Common myeloid progenitor, CD34-positive (primary cell): Measurements from ENCODE around the gene PLPPR4.
"Not testable (repeated sequence)": the region's sequence is repeated elsewhere in the genome, so short reads cannot be mapped to it uniquely, and the experiment has no call there.

Experiments
- CTCF ChIA-PET: fragments of 350-600 bp; sonication (Branson Sonifier 250); formaldehyde crosslinking; loops from one replicate; lab custom pipeline; 2021; ENCODE audit warnings: antibody characterized with exemption; lab: Charles Lee
- POLR2A ChIA-PET: fragments of 350-600 bp; sonication (Branson Sonifier 250); formaldehyde crosslinking; loops from one replicate; lab custom pipeline; 2021; ENCODE audit warnings: antibody characterized with exemption; lab: Charles Lee
- DNase-seq, 3 donors: peaks; one replicate each; pipeline versions ENCODE4 v3.0.0 to v3.0.0-alpha.2; 2013
- H3K27ac ChIP-seq, 2 experiments: 1 replicate in 1 of 2; 2 replicates in 1 of 2; pipeline ENCODE4 v1.7.0; 2013; ENCODE audit warnings: inconsistent platforms in 2 of 2, low read length in 2 of 2, mild to moderate bottlenecking in 2 of 2, low read depth in 1 of 2, moderate library complexity in 1 of 2; ENCODE audit not compliant: severe bottlenecking in 2 of 2, insufficient read depth in 1 of 2, poor library complexity in 1 of 2
- H3K27me3 ChIP-seq, 5 experiments: replicated peaks in 2 of 5; 1 replicate in 3 of 5; 2 replicates in 2 of 5; pipeline versions ENCODE4 v1.6.1 to v1.7.0; 2013; ENCODE audit warnings: low read length in 4 of 5, mild to moderate bottlenecking in 2 of 5, moderate library complexity in 2 of 5, inconsistent platforms in 1 of 5; ENCODE audit not compliant: insufficient read depth in 5 of 5, control insufficient read depth in 4 of 5
- H3K36me3 ChIP-seq, 4 experiments: 1 replicate in 2 of 4; 2 replicates in 2 of 4; pipeline versions ENCODE4 v1.6.1 to v1.7.0; 2013; ENCODE audit warnings: low read length in 3 of 4, control low read depth in 1 of 4, mild to moderate bottlenecking in 1 of 4; ENCODE audit not compliant: control insufficient read depth in 4 of 4, insufficient read depth in 4 of 4
- H3K4me1 ChIP-seq, 4 experiments: 1 replicate in 3 of 4; 2 replicates in 1 of 4; pipeline versions ENCODE4 v1.6.1 to v1.7.1; 2013; ENCODE audit warnings: low read length in 3 of 4, mild to moderate bottlenecking in 3 of 4, control low read depth in 1 of 4, inconsistent platforms in 1 of 4, moderate library complexity in 1 of 4; ENCODE audit not compliant: control insufficient read depth in 4 of 4, insufficient read depth in 4 of 4; ENCODE audit errors: control extremely low read depth in 1 of 4
- H3K4me3 ChIP-seq, 7 experiments: 1 replicate in 4 of 7; 2 replicates in 3 of 7; pipeline versions ENCODE4 v1.5.1 to v1.7.0; 2013; ENCODE audit warnings: mild to moderate bottlenecking in 7 of 7, low read length in 6 of 7, moderate library complexity in 6 of 7, inconsistent platforms in 2 of 7, low read depth in 2 of 7, control low read depth in 1 of 7; ENCODE audit not compliant: insufficient read depth in 4 of 7, control insufficient read depth in 1 of 7; ENCODE audit errors: extremely low read depth in 1 of 7
- H3K9me3 ChIP-seq, 5 experiments: 1 replicate in 4 of 5; 2 replicates in 1 of 5; pipeline versions ENCODE4 v1.6.1 to v1.7.1; 2013; ENCODE audit warnings: low read length in 4 of 5, mild to moderate bottlenecking in 2 of 5, inconsistent platforms in 1 of 5, low read depth in 1 of 5, moderate library complexity in 1 of 5; ENCODE audit not compliant: control insufficient read depth in 4 of 5, insufficient read depth in 2 of 5; ENCODE audit errors: control extremely low read depth in 1 of 5
- WGBS: methylation state at CpG from one replicate; pipeline ENCODE4 v1.1.5; 2013; ENCODE audit not compliant: insufficient coverage; 5-methylcytosine and 5-hydroxymethylcytosine counted together

The PLPPR4 gene

GRCh38 chr1:99279525-99279924 lies 15.2 kb downstream of the PLPPR4 start:
- Histone ChIP-seq H3K4me3 (no peak overlapping the region), H3K4me1 (no peaks in the 10 kb centered on the region), H3K27me3 (no peaks in the 10 kb centered on the region), H3K36me3 (no peaks in the 10 kb centered on the region), H3K9me3 (no peaks in the 10 kb centered on the region), H3K27ac (no peak overlapping the region)
- ChIA-PET CTCF (no interaction called here), POLR2A (no interaction called here)
- DNase-seq: no peak
- WGBS: 81% methylated on average over 4 of the region's 4 CpGs

GRCh38 chr1:99281105-99281504 lies 16.8 kb downstream of the PLPPR4 start:
- Histone ChIP-seq H3K36me3 (no peaks in the 10 kb centered on the region), H3K4me1 (no peaks in the 10 kb centered on the region), H3K4me3 (no peak overlapping the region), H3K27me3 (no peaks in the 10 kb centered on the region), H3K9me3 (no peaks in the 10 kb centered on the region), H3K27ac (no peak overlapping the region)
- no peak for DNase-seq
- POLR2A ChIA-PET: no interaction called here
- CTCF ChIA-PET: no interaction called here

GRCh38 chr1:99282536-99282935 lies 18.2 kb downstream of the PLPPR4 start:
- no peak overlapping the region for H3K27ac ChIP-seq
- H3K4me3 ChIP-seq: no peak overlapping the region
- H3K4me1 ChIP-seq: no peaks in the 10 kb centered on the region
- ChIA-PET POLR2A (no interaction called here), CTCF (no interaction called here)
- no peaks in the 10 kb centered on the region for H3K9me3 ChIP-seq
- no peaks in the 10 kb centered on the region for H3K27me3 ChIP-seq
- WGBS: 35% methylated on average over 3 of the region's 3 CpGs
- H3K36me3 ChIP-seq: no peaks in the 10 kb centered on the region
- DNase-seq: no peak

GRCh38 chr1:99283521-99283920 lies 19.2 kb downstream of the PLPPR4 start:
- POLR2A ChIA-PET, H3K4me3 ChIP-seq, H3K9me3 ChIP-seq, CTCF ChIA-PET, H3K27me3 ChIP-seq, H3K4me1 ChIP-seq, DNase-seq, H3K27ac ChIP-seq, H3K36me3 ChIP-seq: not testable (repeated sequence)
- WGBS: 97% methylated on average over 13 of the region's 18 CpGs

- Histone ChIP-seq H3K27ac (no peak overlapping the region), H3K27me3 (no peaks in the 10 kb centered on the region), H3K4me1 (no peaks in the 10 kb centered on the region), H3K36me3 (no peaks in the 10 kb centered on the region), H3K4me3 (no peak overlapping the region), H3K9me3 (peaks cover 0 to 2% (median 0%) of the 10 kb centered on the region in 5 experiments)
- POLR2A ChIA-PET: no interaction called here
- DNase-seq: no peak
- WGBS: 93% methylated on average over 6 of the region's 6 CpGs
- CTCF ChIA-PET: no interaction called here
Measured at GRCh38 chr1:99292886-99293285, 28.6 kb downstream of the PLPPR4 start.

- no peak for DNase-seq
- Histone ChIP-seq H3K27me3 (no peaks in the 10 kb centered on the region), H3K36me3 (no peaks in the 10 kb centered on the region), H3K4me3 (no peak overlapping the region), H3K4me1 (no peaks in the 10 kb centered on the region), H3K9me3 (no peaks in the 10 kb centered on the region), H3K27ac (no peak overlapping the region)
- POLR2A ChIA-PET: no interaction called here
- CTCF ChIA-PET: interaction anchor here (1.1 kb wide), 1 partner anchor 10 kb away, joined by 3 read pairs; no protein-coding TSS in a partner anchor
- 90% methylated on average over 1 of the region's 2 CpGs for WGBS
Measured at GRCh38 chr1:99297923-99298322, 33.6 kb downstream of the PLPPR4 start.

- H3K4me3 ChIP-seq: no peak overlapping the region
- H3K27me3 ChIP-seq: no peaks in the 10 kb centered on the region
- DNase-seq: no peak
- no CpG with 5 or more reads among the region's 5 CpGs for WGBS
- no peaks in the 10 kb centered on the region for H3K36me3 ChIP-seq
- H3K9me3 ChIP-seq: no peaks in the 10 kb centered on the region
- ChIA-PET POLR2A (no interaction called here), CTCF (no interaction called here)
- H3K4me1 ChIP-seq: no peaks in the 10 kb centered on the region
- H3K27ac ChIP-seq: no peak overlapping the region
Measured at GRCh38 chr1:99304725-99305282, 40.5 kb downstream of the PLPPR4 start.
